GM12892 (cell line): ENCODE results near the gene UGT1A4.

Experiments used
- POLR2A ChIP-seq: IDR thresholded peaks from 2 replicates; pipeline ENCODE4 v1.6.1; 2011; ENCODE audit warnings: low read depth, low read length, control low read depth
- POLR2AphosphoS5 ChIP-seq: IDR thresholded peaks from 2 replicates; pipeline ENCODE4 v1.6.1; 2011; ENCODE audit warnings: low read depth, low read length, control low read depth
- TAF1 ChIP-seq: IDR thresholded peaks from 2 replicates; pipeline ENCODE4 v1.6.1; 2011; ENCODE audit warnings: low read depth, mild to moderate bottlenecking, control low read depth, low read length, borderline replicate concordance

- TF ChIP-seq POLR2AphosphoS5 (no peak), POLR2A (no peak), TAF1 (no peak)
Measured at GRCh38 chr2:233699424-233700027, 19.0 kb upstream of the UGT1A4 start.
